Measurements from ENCODE around the gene DNPEP.
A peak's percentile ranks its signal among the peaks of the same experiment; 100 is the strongest.

DNPEP gene

DNA sequence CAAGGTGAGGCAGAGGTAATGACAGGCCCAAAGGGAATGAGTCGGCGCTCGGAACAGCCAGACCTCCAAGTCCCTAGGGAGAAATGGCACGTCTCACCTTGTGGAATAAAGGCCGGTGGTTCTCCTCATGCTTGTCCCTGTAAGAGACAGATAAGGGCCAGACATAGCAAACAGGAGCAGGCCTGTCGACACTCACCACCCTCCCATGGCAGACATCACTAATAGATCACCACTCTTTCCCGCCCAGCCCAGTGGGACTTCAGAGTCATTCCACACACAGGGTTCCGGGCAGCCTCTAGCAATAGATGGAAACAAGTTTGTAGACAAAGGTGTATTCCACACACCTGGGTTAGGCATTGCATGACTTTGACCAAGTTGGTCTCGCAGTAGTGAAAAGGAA lies 6.3 kb downstream of the DNPEP start:
- Histone ChIP-seq H3K9me3 (ENCODE audit: control insufficient read depth, insufficient read depth, low read depth, low read length) (no peaks in the 10 kb centered on the region), H3K4me3 (ENCODE audit: low read depth, low read length) (no peak overlapping the region), H3K27ac (ENCODE audit: extremely low read depth, low read depth, low read length) (no peak overlapping the region), H3K36me3 (ENCODE audit: control insufficient read depth in 2 of 2, insufficient read depth in 1 of 2, low read length in 2 of 2) (peaks cover 0 to 75% of the 10 kb centered on the region in 2 experiments; a peak in 2 of 3 replicates), H3K4me1 (ENCODE audit: control insufficient read depth, insufficient read depth, low read length) (no peaks in the 10 kb centered on the region)
- TF ChIP-seq ZBTB17 (tag by site-specific recombination; IDR thresholded peaks at IDR 0.05) (peak; percentile 77), ZNF23 (tag by site-specific recombination; IDR thresholded peaks at IDR 0.05; ENCODE audit: borderline replicate concordance) (peak; percentile 62; the same call in 1 of the 2 replicates), MYNN (tag by site-specific recombination; IDR thresholded peaks at IDR 0.05; ENCODE audit: borderline replicate concordance) (no peak)
- CTCF ChIA-PET = no interaction called here
- POLR2A ChIA-PET = no interaction called here

DNA sequence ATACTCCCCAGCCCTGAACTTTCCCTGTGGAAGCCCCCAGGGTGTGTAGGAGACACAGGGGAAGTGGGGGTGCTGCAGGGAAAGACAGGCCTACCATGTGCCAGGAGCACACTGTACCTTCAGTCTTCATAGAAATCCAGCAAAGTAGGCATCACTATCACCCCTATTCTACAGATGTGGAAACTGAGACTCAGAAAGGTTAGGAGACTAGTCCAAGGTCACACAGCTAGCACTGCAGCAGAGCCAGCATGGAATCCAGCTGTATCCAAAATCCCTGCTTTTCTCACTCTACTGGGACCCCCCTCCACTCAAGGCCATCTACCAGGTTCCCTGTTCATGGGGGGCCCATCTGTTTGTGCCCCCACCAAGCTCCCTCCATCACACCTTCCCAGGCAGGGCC lies 6.8 kb downstream of the DNPEP start:
- Histone ChIP-seq H3K4me1 (ENCODE audit: control insufficient read depth, insufficient read depth, low read length) (no peaks in the 10 kb centered on the region), H3K9me3 (ENCODE audit: control insufficient read depth, insufficient read depth, low read depth, low read length) (no peaks in the 10 kb centered on the region), H3K4me3 (ENCODE audit: low read depth, low read length) (no peak overlapping the region), H3K27ac (ENCODE audit: extremely low read depth, low read depth, low read length) (no peak overlapping the region), H3K36me3 (ENCODE audit: control insufficient read depth in 2 of 2, insufficient read depth in 1 of 2, low read length in 2 of 2) (peaks cover 0 to 70% of the 10 kb centered on the region in 2 experiments; a peak in 2 of 3 replicates)
- CTCF ChIA-PET = no interaction called here
- TF ChIP-seq OVOL3 (tag by site-specific recombination; IDR thresholded peaks at IDR 0.05) (no peak), ZNF596 (tag by site-specific recombination; IDR thresholded peaks at IDR 0.05) (no peak), GFI1B (tag by site-specific recombination; IDR thresholded peaks at IDR 0.05) (no peak), ZXDB (tag by site-specific recombination; IDR thresholded peaks at IDR 0.05) (no peak), ZNF623 (tag by site-specific recombination; IDR thresholded peaks at IDR 0.05) (no peak), ZNF777 (tag by site-specific recombination; IDR thresholded peaks at IDR 0.05; ENCODE audit: borderline replicate concordance) (no peak)
- POLR2A ChIA-PET = no interaction called here

DNA sequence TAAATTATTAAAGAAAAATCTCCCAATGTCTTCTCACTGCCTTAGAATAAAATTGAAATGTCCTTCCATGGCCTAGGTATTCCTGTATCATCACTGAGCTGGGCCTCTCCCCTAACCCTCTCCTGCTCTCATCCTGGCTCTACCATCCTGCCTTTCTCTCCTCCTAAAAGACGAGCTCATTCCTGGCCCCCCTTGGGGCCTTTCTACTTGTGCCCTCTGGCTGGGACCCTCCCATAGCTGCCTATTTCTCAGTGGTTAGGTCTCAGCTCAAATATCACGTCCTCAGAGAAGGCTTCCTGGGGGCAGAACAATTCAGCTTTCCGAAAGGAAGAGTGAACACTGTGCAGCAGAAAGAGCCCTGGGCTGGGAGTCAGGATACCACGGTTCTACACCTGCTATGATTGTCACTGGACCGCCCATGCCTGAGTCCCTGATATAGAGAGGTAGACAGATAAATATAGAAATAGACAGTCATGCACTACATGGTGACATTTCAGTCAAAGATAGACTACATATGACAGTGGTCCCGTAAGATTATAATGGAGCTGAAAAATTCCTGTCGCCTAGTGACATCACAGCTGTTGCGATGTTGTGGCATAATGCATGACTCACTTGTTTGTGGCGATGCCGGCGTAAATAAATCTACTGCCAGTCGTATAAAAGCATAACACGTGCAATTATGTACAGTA lies 9.4 kb downstream of the DNPEP start:
- POLR2A ChIA-PET = interaction anchor here (2.7 kb wide), 1 partner anchor 9 kb away, joined by 11 read pairs; the partner anchor contains the start of gene DNPEP
- CTCF ChIA-PET = interaction anchor here (0.9 to 1.0 kb wide), 2 partner anchors 24 to 26 kb away, joined by 3 read pairs; no protein-coding TSS in a partner anchor
- Histone ChIP-seq H3K27ac (ENCODE audit: extremely low read depth, low read depth, low read length) (no peak overlapping the region), H3K36me3 (ENCODE audit: control insufficient read depth in 2 of 2, insufficient read depth in 1 of 2, low read length in 2 of 2) (peaks cover 3 to 62% of the 10 kb centered on the region in 2 experiments; a peak in 2 of 3 replicates), H3K4me3 (ENCODE audit: low read depth, low read length) (no peak overlapping the region), H3K9me3 (ENCODE audit: control insufficient read depth, insufficient read depth, low read depth, low read length) (no peaks in the 10 kb centered on the region), H3K4me1 (ENCODE audit: control insufficient read depth, insufficient read depth, low read length) (no peaks in the 10 kb centered on the region)
- TF ChIP-seq ZNF211 (tag by site-specific recombination; IDR thresholded peaks at IDR 0.05; ENCODE audit: low read depth) (no peak), ZNF629 (tag by site-specific recombination; IDR thresholded peaks at IDR 0.05) (0 out of 2 replicates have a peak, but pooled peaks have one; percentile 21)

DNA sequence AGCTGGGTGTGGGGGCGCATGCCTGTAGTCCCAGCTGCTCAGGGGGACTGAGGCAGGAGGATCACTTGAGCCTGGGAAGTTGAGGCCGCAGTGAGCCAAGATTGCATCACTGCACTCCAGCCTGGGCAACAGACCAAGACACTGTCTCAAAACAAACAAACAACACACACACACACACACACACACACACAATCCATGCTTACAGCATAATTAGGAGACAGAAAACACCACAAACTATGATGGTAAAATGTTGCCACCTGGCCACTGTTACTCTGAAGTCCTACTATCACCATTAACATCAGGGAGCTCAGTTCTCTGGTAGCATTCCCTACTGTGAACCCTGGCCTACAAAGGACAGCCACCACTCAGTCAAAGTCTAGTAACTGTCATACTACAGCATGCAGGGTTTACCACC lies 18.3 kb downstream of the DNPEP start:
- no peak overlapping the region for H3K27ac ChIP-seq (ENCODE audit: extremely low read depth, low read depth, low read length)
- POLR2A ChIA-PET = interaction anchor here (0.6 kb wide), 1 partner anchor 648 kb away, joined by 3 read pairs; no protein-coding TSS in a partner anchor
- peaks cover 3 to 10% of the 10 kb centered on the region in 2 experiments; a peak in 2 of 3 replicates for H3K36me3 ChIP-seq (ENCODE audit: control insufficient read depth in 2 of 2, insufficient read depth in 1 of 2, low read length in 2 of 2)
- H3K9me3 ChIP-seq (ENCODE audit: control insufficient read depth, insufficient read depth, low read depth, low read length) = no peaks in the 10 kb centered on the region
- H3K4me3 ChIP-seq (ENCODE audit: low read depth, low read length) = no peak overlapping the region
- CTCF ChIA-PET = interaction anchor here (0.6 to 2.7 kb wide), 4 partner anchors 17 to 423 kb away, joined by 3 to 12 read pairs (median 4); no protein-coding TSS in a partner anchor
- peaks cover 9% of the 10 kb centered on the region for H3K4me1 ChIP-seq (ENCODE audit: control insufficient read depth, insufficient read depth, low read length)
- TF ChIP-seq, protein P1, sequence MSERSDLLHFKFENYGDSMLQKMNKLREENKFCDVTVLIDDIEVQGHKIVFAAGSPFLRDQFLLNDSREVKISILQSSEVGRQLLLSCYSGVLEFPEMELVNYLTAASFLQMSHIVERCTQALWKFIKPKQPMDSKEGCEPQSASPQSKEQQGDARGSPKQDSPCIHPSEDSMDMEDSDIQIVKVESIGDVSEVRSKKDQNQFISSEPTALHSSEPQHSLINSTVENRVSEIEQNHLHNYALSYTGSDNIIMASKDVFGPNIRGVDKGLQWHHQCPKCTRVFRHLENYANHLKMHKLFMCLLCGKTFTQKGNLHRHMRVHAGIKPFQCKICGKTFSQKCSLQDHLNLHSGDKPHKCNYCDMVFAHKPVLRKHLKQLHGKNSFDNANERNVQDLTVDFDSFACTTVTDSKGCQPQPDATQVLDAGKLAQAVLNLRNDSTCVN (tag by site-specific recombination; optimal IDR thresholded peaks at IDR 0.05) = no peak
- TF ChIP-seq ZFP37 (tag by site-specific recombination; IDR thresholded peaks at IDR 0.05) (no peak), ZFP41 (tag by site-specific recombination; IDR thresholded peaks at IDR 0.05; ENCODE audit: borderline replicate concordance) (no peak), SCRT2 (tag by site-specific recombination; IDR thresholded peaks at IDR 0.05) (no peak), ZNF366 (tag by site-specific recombination; conservative IDR thresholded peaks at IDR 0.05) (peak; percentile 84), ZNF670 (tag by site-specific recombination; IDR thresholded peaks at IDR 0.05; ENCODE audit: low read depth) (0 out of 2 replicates have a peak, but pooled peaks have one; percentile 61), IKZF3 (tag by site-specific recombination; IDR thresholded peaks at IDR 0.05) (no peak)
- TF ChIP-seq, protein P2, sequence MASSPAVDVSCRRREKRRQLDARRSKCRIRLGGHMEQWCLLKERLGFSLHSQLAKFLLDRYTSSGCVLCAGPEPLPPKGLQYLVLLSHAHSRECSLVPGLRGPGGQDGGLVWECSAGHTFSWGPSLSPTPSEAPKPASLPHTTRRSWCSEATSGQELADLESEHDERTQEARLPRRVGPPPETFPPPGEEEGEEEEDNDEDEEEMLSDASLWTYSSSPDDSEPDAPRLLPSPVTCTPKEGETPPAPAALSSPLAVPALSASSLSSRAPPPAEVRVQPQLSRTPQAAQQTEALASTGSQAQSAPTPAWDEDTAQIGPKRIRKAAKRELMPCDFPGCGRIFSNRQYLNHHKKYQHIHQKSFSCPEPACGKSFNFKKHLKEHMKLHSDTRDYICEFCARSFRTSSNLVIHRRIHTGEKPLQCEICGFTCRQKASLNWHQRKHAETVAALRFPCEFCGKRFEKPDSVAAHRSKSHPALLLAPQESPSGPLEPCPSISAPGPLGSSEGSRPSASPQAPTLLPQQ (tag by site-specific recombination; IDR thresholded peaks at IDR 0.05) = peak; percentile 93
